SK-N-SH treated with all-trans-retinoic acid at 6 μM for 48 hours (cell line): ENCODE measurements around the gene DNAAF5.

Experiments used
- ATAC-seq: fragments of 200-7000 bp; cut with Tn5 transposase; 3 replicates; pipeline ENCODE4 v1.9.1; 2020; ENCODE audit warnings: mild to moderate bottlenecking, moderate library complexity
- ARNTL ChIP-seq: fragments of 450-650 bp; formaldehyde crosslinking; IDR thresholded peaks from 2 replicates; pipeline ENCODE4 v1.5.0; 2020; ENCODE audit warnings: low read depth, mild to moderate bottlenecking, moderate library complexity, borderline replicate concordance
- BACH2 ChIP-seq: fragments of 250-450 bp; sonication (Bioruptor Pico); IDR thresholded peaks from 2 replicates; pipeline ENCODE4 v1.9.0; 2021; ENCODE audit warnings: mild to moderate bottlenecking, borderline replicate concordance
- CREB5 ChIP-seq: fragments of 250-450 bp; sonication (Bioruptor Pico); IDR thresholded peaks from 2 replicates; pipeline ENCODE4 v1.5.1; 2020; ENCODE audit warnings: low read depth, mild to moderate bottlenecking, moderate library complexity
- CSDC2 ChIP-seq: fragments of 250-450 bp; sonication (Bioruptor Pico); IDR thresholded peaks from 2 replicates; pipeline ENCODE4 v1.5.0; 2020; ENCODE audit warnings: mild to moderate bottlenecking, moderate library complexity
- CSRNP3 ChIP-seq: fragments of 250-450 bp; sonication (Bioruptor Pico); IDR thresholded peaks from 2 replicates; pipeline ENCODE4 v1.5.1; 2021; ENCODE audit warnings: mild to moderate bottlenecking, moderate library complexity
- ESRRG ChIP-seq: fragments of 250-450 bp; sonication (Bioruptor Pico); IDR thresholded peaks from 2 replicates; pipeline ENCODE4 v1.6.1; 2021; ENCODE audit warnings: mild to moderate bottlenecking
- GLIS3 ChIP-seq: fragments of 250-450 bp; sonication (Bioruptor Pico); IDR thresholded peaks from 2 replicates; pipeline ENCODE4 v1.5.0; 2020; ENCODE audit warnings: mild to moderate bottlenecking, moderate library complexity
- ISL1 ChIP-seq: fragments of 250-450 bp; sonication (Bioruptor Pico); IDR thresholded peaks from 2 replicates; pipeline ENCODE4 v2.1.2; 2022; ENCODE audit warnings: mild to moderate bottlenecking, moderate library complexity
- OSR1 ChIP-seq: fragments of 250-450 bp; sonication (Bioruptor Pico); IDR thresholded peaks from 2 replicates; pipeline ENCODE4 v1.8.0; 2022; ENCODE audit warnings: moderate library complexity, mild to moderate bottlenecking, inconsistent platforms
- PATZ1 ChIP-seq: fragments of 250-450 bp; sonication (Bioruptor Pico); IDR thresholded peaks from 2 replicates; pipeline ENCODE4 v1.8.0; 2020; ENCODE audit warnings: mild to moderate bottlenecking, moderate library complexity, borderline replicate concordance
- POU6F1 ChIP-seq: fragments of 250-450 bp; sonication (Bioruptor Pico); IDR thresholded peaks from 2 replicates; pipeline ENCODE4 v1.8.0; 2021; ENCODE audit warnings: low read depth, mild to moderate bottlenecking, moderate library complexity, borderline replicate concordance
- PPARA ChIP-seq: fragments of 250-450 bp; sonication (Bioruptor Pico); IDR thresholded peaks from 2 replicates; pipeline ENCODE4 v1.5.0; 2020; ENCODE audit warnings: mild to moderate bottlenecking, borderline replicate concordance
- TCF4 ChIP-seq: fragments of 250-450 bp; sonication (Bioruptor Pico); IDR thresholded peaks from 2 replicates; pipeline ENCODE4 v1.8.0; 2021; ENCODE audit warnings: mild to moderate bottlenecking, moderate library complexity, borderline replicate concordance
- TOX ChIP-seq: fragments of 250-450 bp; sonication (Bioruptor Pico); IDR thresholded peaks from 2 replicates; pipeline ENCODE4 v1.8.0; 2021; ENCODE audit warnings: mild to moderate bottlenecking, moderate library complexity, borderline replicate concordance
- ZC3H10 ChIP-seq: fragments of 250-450 bp; sonication (Bioruptor Pico); IDR thresholded peaks from 2 replicates; pipeline ENCODE4 v1.5.1; 2021; ENCODE audit warnings: mild to moderate bottlenecking, moderate library complexity
- ZFP3 ChIP-seq: fragments of 250-450 bp; sonication (Bioruptor Pico); IDR thresholded peaks from 2 replicates; pipeline ENCODE4 v1.5.0; 2020; ENCODE audit warnings: mild to moderate bottlenecking, moderate library complexity
- ZFP30 ChIP-seq: fragments of 450-650 bp; formaldehyde crosslinking; IDR thresholded peaks from 2 replicates; pipeline ENCODE4 v1.5.0; 2022; ENCODE audit warnings: mild to moderate bottlenecking, moderate library complexity
- ZNF565 ChIP-seq: fragments of 450-650 bp; formaldehyde crosslinking; conservative IDR thresholded peaks from 2 replicates; pipeline ENCODE4 v1.5.0; 2020; ENCODE audit warnings: low read depth, mild to moderate bottlenecking, moderate library complexity
- ZNF70 ChIP-seq: fragments of 450-650 bp; formaldehyde crosslinking; IDR thresholded peaks from 2 replicates; pipeline ENCODE4 v1.5.0; 2020; ENCODE audit warnings: mild to moderate bottlenecking, moderate library complexity

Gene DNAAF5

GRCh38 chr7:772005-772294 lies 45.5 kb downstream of the DNAAF5 start (continued):
- no peak for TF ChIP-seq CREB5
- TF ChIP-seq ESRRG (CRISPR knock-in tag) = no peak
- TF ChIP-seq ISL1 (CRISPR knock-in tag) = no peak
- no peak for TF ChIP-seq GLIS3 (CRISPR knock-in tag)
- no peak for TF ChIP-seq TCF4
- no peak for TF ChIP-seq BACH2
- TF ChIP-seq ZFP3 (CRISPR knock-in tag) = no peak

GRCh38 chr7:772392-772791 lies 45.9 kb downstream of the DNAAF5 start:
- no peak for ATAC-seq
- TF ChIP-seq PATZ1 (CRISPR knock-in tag) = no peak
- no peak for TF ChIP-seq POU6F1
- TF ChIP-seq PPARA (CRISPR knock-in tag) = no peak
- no peak for TF ChIP-seq ZFP3 (CRISPR knock-in tag)
- TF ChIP-seq ZFP30 (CRISPR knock-in tag) = no peak
- no peak for TF ChIP-seq ARNTL (CRISPR knock-in tag)
- no peak for TF ChIP-seq GLIS3 (CRISPR knock-in tag)
- TF ChIP-seq TCF4 = no peak
- no peak for TF ChIP-seq OSR1 (CRISPR knock-in tag)
- no peak for TF ChIP-seq ZNF70 (CRISPR knock-in tag)
- TF ChIP-seq ZC3H10 (CRISPR knock-in tag) = no peak

- TF ChIP-seq TCF4 (no peak), ZNF565 (no peak), CSDC2 (CRISPR knock-in tag) (no peak)
- ATAC-seq = no peak
Observed at GRCh38 chr7:772861-773621, 46.5 kb downstream of the DNAAF5 start.

GRCh38 chr7:773622-773915 lies 47.1 kb downstream of the DNAAF5 start:
- TF ChIP-seq ARNTL (CRISPR knock-in tag) = no peak
- TF ChIP-seq CSRNP3 (CRISPR knock-in tag) = no peak
- TF ChIP-seq, all 23 proteins: peak for 0
- no peak for ATAC-seq

GRCh38 chr7:774161-775109 lies 47.9 kb downstream of the DNAAF5 start:
- TF ChIP-seq ZFP3 (CRISPR knock-in tag) = peak; percentile 60; the same call in 1 of the 2 replicates
- TF ChIP-seq PPARA (CRISPR knock-in tag) = no peak
- ATAC-seq = peak; percentile 50

GRCh38 chr7:776381-776780 lies 49.9 kb downstream of the DNAAF5 start:
- TF ChIP-seq GLIS3 (CRISPR knock-in tag) = no peak
- TF ChIP-seq ARNTL (CRISPR knock-in tag) = no peak
- no peak for TF ChIP-seq TOX (CRISPR knock-in tag)
- TF ChIP-seq PPARA (CRISPR knock-in tag) = no peak
- TF ChIP-seq ZFP30 (CRISPR knock-in tag) = no peak
- TF ChIP-seq ZNF70 (CRISPR knock-in tag) = no peak
- no peak for TF ChIP-seq CSRNP3 (CRISPR knock-in tag)
- no peak for TF ChIP-seq OSR1 (CRISPR knock-in tag)
- no peak for TF ChIP-seq POU6F1
- TF ChIP-seq CREB5 = no peak
- TF ChIP-seq ZFP3 (CRISPR knock-in tag) = no peak
- ATAC-seq = no peak
